Measurements from ENCODE around the gene TENT4A.
"Not testable (repeated sequence)": the region's sequence is repeated elsewhere in the genome, so short reads cannot be mapped to it uniquely, and the experiment has no call there.

TENT4A gene

DNA sequence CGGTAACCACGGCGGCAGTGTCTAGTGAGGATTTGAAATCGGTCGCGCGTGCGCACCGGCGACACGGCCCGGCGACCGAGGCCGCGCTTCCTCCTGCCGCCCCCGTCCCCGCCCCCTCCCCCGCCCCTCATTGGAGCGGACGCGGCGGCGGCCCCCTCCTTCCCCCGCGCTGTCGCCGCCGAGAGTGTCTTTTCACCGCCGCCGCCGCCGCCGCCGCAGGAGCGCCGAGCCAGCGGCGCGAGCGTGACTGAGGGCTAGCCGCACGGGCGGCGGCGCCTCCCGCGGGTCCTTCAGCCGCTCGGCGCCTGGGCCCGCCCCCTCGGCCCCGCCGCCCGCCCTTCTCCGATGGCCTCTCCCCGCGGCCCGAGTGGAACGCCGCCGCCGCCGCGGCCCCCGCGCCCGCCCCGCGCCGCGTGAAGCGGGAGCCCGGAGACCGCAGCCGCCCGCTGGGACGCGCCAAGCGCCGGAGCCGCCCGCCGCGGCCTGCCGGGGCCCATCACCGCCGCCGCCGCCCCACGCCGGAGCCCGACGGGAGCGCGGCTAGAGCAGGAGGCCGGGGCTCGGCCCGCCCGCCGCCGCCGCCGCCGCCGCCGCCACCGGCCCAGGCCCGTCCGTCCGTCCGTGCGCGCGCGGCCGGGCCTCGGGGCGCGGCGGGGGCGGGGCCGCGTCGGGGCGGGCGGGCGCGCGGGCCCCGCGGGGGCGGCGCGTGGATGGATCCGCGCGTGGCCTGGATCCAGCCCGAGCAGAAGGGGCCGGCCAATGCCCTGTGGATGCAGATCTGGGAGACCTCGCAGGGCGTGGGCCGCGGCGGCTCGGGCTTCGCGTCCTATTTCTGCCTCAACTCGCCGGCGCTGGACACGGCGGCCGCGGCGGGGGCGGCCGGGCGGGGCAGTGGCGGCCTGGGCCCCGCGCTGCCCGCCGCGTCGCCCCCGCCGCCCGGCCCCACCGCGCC is at the start of gene TENT4A:
Gene TENT4A, plus strand, starts transcription at position 159 of the 952 bp plus-strand sequence. Its CDS starts 552 bp downstream, at position 711.
- DNase-seq (ENCODE audit: low read depth): no peak

DNA sequence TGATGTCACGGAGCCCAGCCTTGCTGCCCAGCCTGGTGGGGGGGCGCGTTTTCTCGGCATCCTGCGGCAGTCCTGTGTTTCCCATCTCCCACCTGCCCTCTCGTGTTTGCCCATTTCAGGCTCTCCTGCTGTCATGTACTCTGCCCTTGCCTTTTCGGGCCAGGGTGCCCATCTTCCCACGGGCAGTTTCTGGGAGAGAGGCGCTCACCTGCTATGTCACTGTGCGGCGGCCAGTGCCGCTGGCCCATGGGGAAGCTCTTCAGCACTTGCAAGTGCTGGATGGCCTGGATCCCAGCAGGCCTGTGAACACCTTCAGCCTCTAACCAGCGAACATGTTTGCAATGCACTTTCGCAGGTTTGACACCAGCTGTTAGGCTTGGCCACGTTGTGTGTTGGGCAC is 46.5 kb upstream of the TENT4A start:
- DNase-seq (ENCODE audit: low read depth): no peak

GRCh38 chr5:6667648-6668047 is 45.6 kb upstream of the TENT4A start:
- DNase-seq (ENCODE audit: low read depth): no peak

GRCh38 chr5:6668717-6669116 is 44.5 kb upstream of the TENT4A start:
- not testable (repeated sequence) for DNase-seq (ENCODE audit: low read depth)

- no peak for DNase-seq (ENCODE audit: low read depth)
These were observed 40.2 kb upstream of the TENT4A start for GRCh38 chr5:6673031-6673430.

- DNase-seq (ENCODE audit: low read depth): no peak
These were observed 39.3 kb upstream of the TENT4A start for GRCh38 chr5:6673963-6674362.

DNA sequence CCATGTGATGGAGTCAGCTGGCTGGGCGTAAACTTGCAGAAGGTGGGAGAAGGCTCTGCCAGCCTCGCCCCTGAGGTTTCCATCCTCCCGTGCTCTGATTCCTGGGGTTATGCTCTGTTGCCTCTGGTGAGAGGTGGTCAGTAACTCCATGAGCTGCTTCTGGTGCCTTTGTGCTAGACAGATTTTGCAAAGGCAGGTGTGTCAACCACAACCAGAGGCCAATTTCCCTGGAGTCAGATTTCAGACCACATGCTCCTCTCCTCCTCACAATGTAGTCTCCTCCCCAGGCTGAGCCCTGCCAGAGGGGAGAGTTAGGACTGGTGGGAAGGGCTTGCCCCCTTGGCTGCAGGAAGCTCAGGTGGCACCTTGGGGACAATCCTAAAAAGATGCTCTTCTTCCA is 38.8 kb upstream of the TENT4A start:
- no peak for DNase-seq (ENCODE audit: low read depth)

GRCh38 chr5:6674886-6675285 is 38.3 kb upstream of the TENT4A start:
- no peak for DNase-seq (ENCODE audit: low read depth)

GRCh38 chr5:6675784-6676491 is 37.3 kb upstream of the TENT4A start:
- DNase-seq (ENCODE audit: low read depth): no peak

DNA sequence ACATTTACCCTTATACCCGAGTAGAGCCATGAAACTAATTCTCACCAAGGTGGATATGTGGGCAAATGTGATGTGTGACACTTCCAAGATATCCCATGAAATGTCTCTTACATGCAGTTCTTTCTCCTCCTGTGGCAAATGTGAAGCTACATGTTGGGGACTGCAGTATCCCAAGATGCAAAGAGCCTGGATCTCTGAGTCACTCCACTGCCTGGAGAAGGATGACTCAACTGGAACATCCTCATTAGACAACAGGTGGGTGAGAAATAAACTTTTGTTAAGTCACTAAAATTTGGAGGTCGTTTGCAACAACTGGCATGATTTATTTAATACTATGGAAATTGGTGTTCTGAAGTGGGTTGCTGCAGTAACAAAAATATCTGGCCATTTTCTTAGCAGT is 36.5 kb upstream of the TENT4A start:
- DNase-seq (ENCODE audit: low read depth): no peak

- no peak for DNase-seq (ENCODE audit: low read depth)
These were observed 34.8 kb upstream of the TENT4A start for GRCh38 chr5:6678385-6678784.

DNA sequence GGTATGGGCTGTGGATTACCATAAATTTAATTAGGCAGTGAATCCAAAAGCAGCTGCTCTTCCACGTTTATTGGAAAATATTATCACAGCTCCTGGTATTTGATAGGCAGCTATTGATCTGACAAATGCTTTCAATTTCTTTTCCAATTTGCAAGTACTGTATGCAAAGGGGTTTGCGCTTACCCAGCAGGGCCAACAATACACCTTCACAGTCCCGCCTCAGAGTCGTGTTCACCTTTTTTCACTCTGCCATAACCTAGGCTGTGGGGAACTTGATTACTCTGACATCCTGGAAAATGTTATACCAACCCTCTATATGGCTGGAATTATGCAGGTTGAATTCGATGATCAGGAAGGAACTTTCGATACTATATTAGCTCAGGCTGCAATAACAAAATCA is 32.3 kb upstream of the TENT4A start:
- no peak for DNase-seq (ENCODE audit: low read depth)

GRCh38 chr5:6681682-6682081 is 31.6 kb upstream of the TENT4A start:
- DNase-seq (ENCODE audit: low read depth): no peak

DNA sequence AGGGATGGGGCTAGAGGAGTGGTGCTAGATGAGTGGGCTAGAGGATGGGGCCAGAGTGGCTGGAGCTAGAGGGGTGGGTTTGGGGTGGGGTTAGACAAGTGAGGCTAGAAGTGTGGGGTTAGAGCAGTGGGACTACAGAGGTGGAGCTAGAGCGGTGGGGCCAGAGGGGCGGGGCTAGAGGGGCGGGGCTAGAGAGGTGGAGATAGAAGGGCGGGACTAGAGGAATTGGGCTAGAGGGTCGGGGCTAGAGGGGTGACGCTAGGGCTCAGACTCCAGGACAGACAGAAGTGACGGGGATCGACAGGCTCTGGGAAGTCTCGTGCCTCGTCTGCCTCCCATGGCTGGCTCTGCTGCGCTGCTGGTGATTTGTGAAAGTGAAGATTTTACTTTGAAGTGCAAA is 31.0 kb upstream of the TENT4A start:
- no peak for DNase-seq (ENCODE audit: low read depth)

- DNase-seq (ENCODE audit: low read depth): no peak
These were observed 30.0 kb upstream of the TENT4A start for GRCh38 chr5:6683241-6683640.

GRCh38 chr5:6684075-6684474 is 29.2 kb upstream of the TENT4A start:
- no peak for DNase-seq (ENCODE audit: low read depth)

DNA sequence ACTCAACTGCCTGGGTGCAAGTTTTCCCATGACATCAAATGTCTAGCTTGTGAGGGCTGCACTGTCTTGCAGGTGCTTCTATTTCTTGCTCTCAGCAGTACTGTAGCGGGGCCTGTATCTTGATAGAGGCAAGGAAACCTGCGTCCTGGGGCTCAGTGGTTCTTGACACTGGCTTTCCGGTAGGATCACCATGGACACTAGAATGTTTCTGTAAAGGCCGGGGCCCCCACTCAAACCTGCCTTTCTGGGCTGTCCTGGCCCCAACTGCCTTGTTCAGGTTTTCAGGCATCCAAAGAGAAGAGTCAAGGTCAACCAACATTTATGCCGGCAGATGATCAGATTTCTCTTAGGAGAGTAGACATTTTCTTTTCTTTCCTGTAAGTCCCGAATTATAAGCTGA is 26.7 kb upstream of the TENT4A start:
- no peak for DNase-seq (ENCODE audit: low read depth)

DNA sequence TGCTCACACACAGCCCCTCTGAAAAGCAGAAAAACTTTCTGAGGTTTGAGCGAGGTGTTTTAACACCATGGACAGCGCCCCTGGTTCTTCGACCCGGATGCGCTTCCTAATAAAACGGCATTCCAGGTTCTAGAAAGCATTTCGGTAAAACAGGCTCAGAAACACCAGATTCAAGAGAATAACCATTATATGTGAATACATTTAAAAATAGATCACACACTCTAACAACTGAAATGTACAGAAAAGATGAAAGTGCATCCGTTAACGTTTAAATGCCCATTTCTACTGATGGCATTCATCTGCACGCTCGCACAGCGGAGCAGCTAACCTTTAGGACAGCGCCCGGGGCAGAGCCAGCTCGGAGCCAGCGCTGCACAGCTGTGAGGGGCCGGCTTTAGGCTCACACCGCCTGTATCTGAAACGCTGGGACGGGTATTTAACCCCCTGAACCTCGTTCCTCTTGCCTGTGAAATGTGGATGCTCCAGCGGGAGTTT is 26.3 kb upstream of the TENT4A start:
- DNase-seq (ENCODE audit: low read depth): no peak

GRCh38 chr5:6687505-6687904 is 25.7 kb upstream of the TENT4A start:
- DNase-seq (ENCODE audit: low read depth): no peak

GRCh38 chr5:6692906-6693305 is 20.3 kb upstream of the TENT4A start:
- no peak for DNase-seq (ENCODE audit: low read depth)

DNA sequence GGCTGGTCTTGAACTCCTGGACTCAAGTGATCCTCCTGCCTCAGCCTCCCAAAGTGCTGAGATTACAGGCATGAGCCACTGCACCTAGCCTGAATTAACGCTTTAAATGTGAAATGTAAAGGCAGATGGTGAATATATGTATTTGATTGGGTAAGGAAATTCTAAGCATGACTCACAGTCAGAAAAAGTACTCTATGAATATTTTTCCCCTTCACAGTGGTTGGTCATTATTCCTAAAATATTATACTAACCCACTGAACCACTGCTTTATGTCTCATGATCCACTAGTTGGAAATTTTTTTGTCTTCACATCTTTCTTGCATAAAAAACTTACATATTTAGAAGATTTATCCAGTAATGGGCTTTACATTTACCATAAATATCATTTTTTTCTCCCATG is 14.5 kb upstream of the TENT4A start:
- no peak for DNase-seq (ENCODE audit: low read depth)

- no peak for DNase-seq (ENCODE audit: low read depth)
These were observed 13.9 kb upstream of the TENT4A start for GRCh38 chr5:6699357-6699756.

DNA sequence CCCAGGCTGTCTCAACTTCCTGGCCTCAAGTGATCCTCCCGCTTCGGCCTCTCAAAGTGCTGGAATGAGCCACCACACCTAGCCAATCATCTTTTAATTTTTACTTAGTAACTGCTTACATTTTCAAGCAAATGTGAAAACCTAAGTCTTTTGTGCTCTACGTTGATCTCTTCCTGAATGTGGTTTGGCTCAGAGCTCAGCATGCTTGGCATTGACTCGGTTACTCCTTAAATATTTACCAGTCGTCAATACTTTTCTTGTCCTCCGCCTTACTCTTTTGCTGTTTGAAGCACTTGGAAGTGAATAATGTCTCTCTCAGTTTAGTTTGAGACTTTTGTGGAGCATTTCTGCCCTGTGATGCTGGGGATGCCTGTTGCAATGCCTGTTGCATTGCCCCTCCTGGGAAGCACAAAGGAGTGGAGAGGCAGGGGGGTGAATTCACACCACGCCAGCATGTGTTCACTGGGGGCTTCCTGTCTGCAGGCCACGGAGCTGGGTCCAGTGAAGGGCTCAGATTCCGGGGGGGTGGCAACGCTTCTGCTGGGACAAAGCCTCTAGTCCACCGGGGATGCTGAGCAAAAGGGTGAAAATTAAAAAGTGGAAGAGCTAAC is 13.1 kb upstream of the TENT4A start:
- no peak for DNase-seq (ENCODE audit: low read depth)
